ENCODE data around the gene ATP5MG. TPM values are rescaled to one million over a fixed set of nuclear protein-coding genes. Genes with fewer than 3 reads are reported as not detected.

ATP5MG gene
- total RNA-seq, 1 donor from 2014 or later: 199 TPM

DNA sequence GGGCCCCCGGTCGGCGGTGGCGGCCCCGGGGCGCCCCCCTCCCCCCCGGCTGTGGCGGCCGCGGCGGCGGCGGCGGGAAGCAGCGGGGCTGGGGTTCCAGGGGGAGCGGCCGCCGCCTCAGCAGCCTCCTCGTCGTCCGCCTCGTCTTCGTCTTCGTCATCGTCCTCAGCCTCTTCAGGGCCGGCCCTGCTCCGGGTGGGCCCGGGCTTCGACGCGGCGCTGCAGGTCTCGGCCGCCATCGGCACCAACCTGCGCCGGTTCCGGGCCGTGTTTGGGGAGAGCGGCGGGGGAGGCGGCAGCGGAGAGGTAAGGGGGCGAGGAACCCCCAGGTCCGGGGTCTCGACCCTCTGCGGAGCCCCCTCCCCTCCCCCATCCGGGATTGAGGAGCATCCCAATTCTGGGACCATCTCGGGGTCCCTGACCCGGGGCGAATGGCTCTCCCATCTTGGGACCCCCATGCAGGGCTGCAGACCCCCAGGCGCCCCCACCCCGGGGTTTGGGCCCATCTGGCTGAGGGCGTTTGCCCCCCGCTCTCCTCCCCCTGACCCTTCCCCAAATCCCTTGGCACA is 35.3 kb downstream of the ATP5MG start:
- peak overlapping the region; percentile 94 for H3K4me3 Mint-ChIP-seq
- no peaks in the 10 kb centered on the region for H3K9me3 Mint-ChIP-seq
- H3K27ac Mint-ChIP-seq: peak overlapping the region; percentile 94
- peak; percentile 4 for ATAC-seq (ENCODE audit: low read depth)
- H3K4me1 Mint-ChIP-seq: peaks cover 43% of the 10 kb centered on the region
- TF ChIP-seq CTCF (IDR thresholded peaks at IDR 0.05): no peak
- intact Hi-C loops (cut with micrococcal nuclease): loop anchor here (1.0 to 10.0 kb wide), 6 partner anchors 35 to 1202 kb away; partner anchors contain the start of genes ARCN1, ATP5MG, CBL and DDX6
- H3K36me3 Mint-ChIP-seq (ENCODE audit: low read depth): peaks cover 30% of the 10 kb centered on the region
- H3K27me3 Mint-ChIP-seq: no peaks in the 10 kb centered on the region
- ChIA-PET CTCF (interaction anchor here (1.0 kb wide), 1 partner anchor 52 kb away, joined by 3 read pairs; no protein-coding TSS in a partner anchor), POLR2A (interaction anchor here (0.7 to 3.0 kb wide), 12 partner anchors 9 to 582 kb away, joined by 3 to 30 read pairs (median 8); partner anchors contain the start of genes ARCN1, ATP5MG, TRAPPC4 and UBE4A)
- DNase-seq: no peak

DNA sequence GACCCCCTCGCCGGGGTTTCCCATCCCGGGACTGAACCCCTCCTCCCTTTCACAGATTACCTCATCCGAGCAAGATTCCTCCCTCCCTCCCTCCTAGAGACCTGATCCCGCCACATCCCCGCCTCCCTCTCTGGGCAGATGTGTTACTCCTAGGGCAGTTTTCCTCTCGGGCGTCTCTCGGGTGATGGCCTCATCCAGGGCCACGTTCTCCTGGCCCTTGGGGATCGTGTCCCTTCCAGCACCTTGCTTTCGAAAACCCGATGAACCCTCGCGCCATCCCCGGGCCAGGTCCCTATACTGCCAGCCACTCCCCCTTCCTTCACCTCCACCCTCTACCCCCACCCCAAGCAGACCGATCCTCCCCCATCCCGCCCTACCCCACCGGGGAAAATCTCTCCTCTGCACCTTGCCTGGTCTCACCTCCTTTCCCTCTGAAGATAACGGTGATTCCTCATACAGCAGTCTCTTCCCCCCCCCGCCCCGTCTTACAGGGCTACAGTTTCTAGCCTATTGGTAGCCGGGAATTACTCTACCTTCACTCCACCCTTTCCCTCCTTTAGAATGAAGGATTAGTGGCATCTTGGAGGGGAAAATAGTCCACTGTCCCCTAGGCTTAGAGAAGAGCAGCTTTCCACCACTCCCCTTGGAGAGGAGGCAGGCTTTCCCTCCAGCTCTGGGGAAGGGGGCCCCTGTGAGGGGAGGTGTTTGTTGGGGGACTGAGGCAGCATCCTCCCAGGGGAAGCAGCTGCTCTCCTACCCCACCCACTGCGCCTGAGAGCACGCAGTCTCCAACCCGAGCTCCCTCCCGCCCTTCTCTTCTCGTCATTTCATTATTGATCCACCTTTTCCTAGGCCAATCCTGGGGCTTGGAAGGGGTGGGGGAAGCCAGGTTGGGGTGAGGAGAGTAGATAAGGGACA is 36.1 kb downstream of the ATP5MG start:
- ChIA-PET POLR2A (interaction anchor here (1.0 kb wide), 1 partner anchor 78 kb away, joined by 3 read pairs; the partner anchor contains the start of gene UBE4A), CTCF (no interaction called here)
- Mint-ChIP-seq H3K27ac (peak overlapping the region; percentile 94), H3K9me3 (no peaks in the 10 kb centered on the region), H3K4me1 (peaks cover 51% of the 10 kb centered on the region), H3K36me3 (ENCODE audit: low read depth) (peaks cover 37% of the 10 kb centered on the region), H3K27me3 (no peaks in the 10 kb centered on the region), H3K4me3 (peak overlapping the region; percentile 94)
- DNase-seq: peak; percentile 29
- no peak for TF ChIP-seq CTCF (IDR thresholded peaks at IDR 0.05)
- no peak for ATAC-seq (ENCODE audit: low read depth)
- intact Hi-C loops (cut with micrococcal nuclease): loop anchor here (1.0 to 10.0 kb wide), 7 partner anchors 11 to 1203 kb away; partner anchors contain the start of genes ARCN1, CBL, DDX6 and PCSK7

GRCh38 chr11:118438314-118438931 is 37.0 kb downstream of the ATP5MG start:
- Mint-ChIP-seq H3K4me3 (peak overlapping the region; percentile 94), H3K27me3 (no peaks in the 10 kb centered on the region), H3K4me1 (peaks cover 60% of the 10 kb centered on the region), H3K9me3 (no peaks in the 10 kb centered on the region), H3K36me3 (ENCODE audit: low read depth) (peaks cover 37% of the 10 kb centered on the region), H3K27ac (peak overlapping the region; percentile 94)
- ATAC-seq (ENCODE audit: low read depth): peak; percentile 27
- TF ChIP-seq CTCF (IDR thresholded peaks at IDR 0.05): no peak
- peak; percentile 27 for DNase-seq
- intact Hi-C loops (cut with micrococcal nuclease): loop anchor here (1.0 to 10.0 kb wide), 7 partner anchors 10 to 1204 kb away; partner anchors contain the start of genes ARCN1, CBL, DDX6 and PCSK7
- CTCF ChIA-PET: interaction anchor here (1.2 kb wide), 1 partner anchor 50 kb away, joined by 3 read pairs; no protein-coding TSS in a partner anchor
- POLR2A ChIA-PET: interaction anchor here (0.5 to 1.0 kb wide), 2 partner anchors 14 to 79 kb away, joined by 3 read pairs; partner anchors contain the start of gene UBE4A

GRCh38 chr11:118439646-118440045 is 38.2 kb downstream of the ATP5MG start:
- no peak for ATAC-seq (ENCODE audit: low read depth)
- Mint-ChIP-seq H3K27ac (peak overlapping the region; percentile 94), H3K4me1 (peaks cover 69% of the 10 kb centered on the region), H3K36me3 (ENCODE audit: low read depth) (peaks cover 37% of the 10 kb centered on the region), H3K4me3 (peak overlapping the region; percentile 52), H3K27me3 (no peaks in the 10 kb centered on the region), H3K9me3 (no peaks in the 10 kb centered on the region)
- intact Hi-C loops (cut with micrococcal nuclease): loop anchor here (2.0 to 10.0 kb wide), 5 partner anchors 133 to 1205 kb away; partner anchors contain the start of genes ARCN1, CBL, DDX6 and PCSK7
- CTCF ChIA-PET: interaction anchor here (1.2 kb wide), 1 partner anchor 49 kb away, joined by 3 read pairs; no protein-coding TSS in a partner anchor
- TF ChIP-seq CTCF (IDR thresholded peaks at IDR 0.05): no peak
- no peak for DNase-seq
- POLR2A ChIA-PET: no interaction called here
